Embryonic facial prominence (tissue), 1 donor: Measurements from ENCODE around the gene KRTAP10-2.

Experiments used
- DNase-seq: peaks from one replicate; pipeline ENCODE4 v3.0.0-alpha.2; 2016; ENCODE audit errors: extremely low spot score

KRTAP10-2 gene

GRCh38 chr21:44539991-44540666 is 11.2 kb downstream of the KRTAP10-2 start, which contains the start of gene KRTAP10-1:
Gene KRTAP10-1 (minus strand): TSS chr21:44540195. CDS start chr21:44540150, 45 bp downstream.
- DNase-seq = no peak

DNA sequence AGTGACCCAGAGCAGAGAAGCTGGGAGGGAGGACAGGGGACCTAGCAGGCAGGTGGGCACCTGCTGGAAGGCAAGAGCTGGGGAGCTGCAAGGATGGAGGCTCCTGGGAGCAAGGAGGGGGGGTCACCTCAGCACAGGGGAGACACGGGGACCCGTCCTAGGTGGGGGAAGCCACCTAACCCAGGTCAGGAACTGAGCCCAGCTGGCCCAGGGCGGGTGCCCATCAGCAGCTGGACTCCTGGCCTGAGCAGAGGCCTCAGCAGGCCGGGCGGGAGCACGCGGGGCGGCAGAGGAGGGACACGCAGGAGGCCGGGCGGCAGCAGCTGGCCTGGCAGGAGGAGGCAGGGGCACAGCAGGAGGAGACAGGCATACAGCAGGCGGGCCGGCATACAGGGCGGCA is 12.3 kb downstream of the KRTAP10-2 start:
- no peak for DNase-seq

DNA sequence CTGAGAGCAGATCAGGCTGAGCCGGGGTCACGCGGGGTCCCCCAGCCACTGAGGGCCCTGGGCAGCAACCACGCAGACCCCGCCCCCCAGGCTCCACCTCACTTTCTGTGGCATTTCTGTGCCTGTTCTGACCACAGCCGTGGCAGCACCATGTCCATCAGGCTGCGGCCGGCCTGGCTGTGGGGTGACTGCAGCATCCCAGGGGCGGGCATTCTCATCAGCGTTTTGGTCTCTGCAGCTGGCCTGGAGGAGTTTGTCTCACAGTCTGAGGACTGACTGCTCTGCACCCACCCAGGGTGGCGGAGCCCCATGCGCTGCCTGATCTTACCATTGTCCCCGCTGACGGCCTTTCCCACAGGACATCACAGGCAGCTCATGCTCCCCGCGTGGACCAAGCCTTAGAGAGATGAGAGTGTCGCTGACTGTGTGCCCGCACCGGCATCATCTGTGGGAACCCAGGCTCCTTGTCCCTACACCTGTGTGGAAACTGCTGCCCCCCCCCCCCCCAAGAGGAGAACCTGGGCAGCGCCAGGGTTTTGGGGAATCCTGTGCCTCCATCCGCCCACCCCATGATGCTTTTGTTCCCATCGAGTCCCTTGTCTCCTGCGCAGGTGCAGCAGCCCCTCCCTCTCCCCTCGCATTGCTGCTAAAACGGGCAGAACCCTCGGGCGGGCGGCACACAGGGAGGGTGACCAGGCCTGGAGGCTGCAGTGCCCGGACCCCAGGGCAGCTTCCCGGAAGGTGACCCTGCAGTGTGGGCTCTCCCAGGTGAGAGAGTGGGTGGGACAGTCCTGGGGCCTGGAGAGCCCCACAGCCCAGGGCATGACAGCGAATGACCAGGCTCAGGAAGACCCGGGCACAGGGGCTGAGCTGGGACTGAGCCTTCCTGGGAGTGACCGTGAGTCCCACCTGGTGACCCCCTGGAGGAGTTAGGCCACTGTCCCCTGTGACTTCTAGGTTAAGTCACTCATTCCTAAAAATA is 13.1 kb downstream of the KRTAP10-2 start:
- DNase-seq = no peak

GRCh38 chr21:44535963-44536362 is 15.3 kb downstream of the KRTAP10-2 start:
- no peak for DNase-seq

DNA sequence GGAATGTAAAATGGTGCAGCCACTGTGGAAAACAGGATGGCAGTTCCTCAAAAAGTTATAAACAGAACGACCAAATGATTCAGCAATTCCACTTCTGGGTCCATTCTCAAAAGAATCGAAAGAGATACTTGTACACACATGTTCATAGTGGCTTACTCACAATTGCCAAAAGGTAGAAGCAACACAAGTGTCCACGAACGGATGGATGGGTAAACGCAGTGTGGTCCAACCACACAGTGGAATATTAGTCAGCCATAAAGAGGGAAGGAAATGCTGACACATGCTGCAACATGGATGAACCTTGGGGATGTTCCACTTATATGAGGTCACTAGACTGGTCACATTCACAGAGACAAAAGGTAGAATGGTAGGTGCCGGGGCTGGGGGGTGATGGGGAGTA is 16.6 kb downstream of the KRTAP10-2 start:
- no peak for DNase-seq

DNA sequence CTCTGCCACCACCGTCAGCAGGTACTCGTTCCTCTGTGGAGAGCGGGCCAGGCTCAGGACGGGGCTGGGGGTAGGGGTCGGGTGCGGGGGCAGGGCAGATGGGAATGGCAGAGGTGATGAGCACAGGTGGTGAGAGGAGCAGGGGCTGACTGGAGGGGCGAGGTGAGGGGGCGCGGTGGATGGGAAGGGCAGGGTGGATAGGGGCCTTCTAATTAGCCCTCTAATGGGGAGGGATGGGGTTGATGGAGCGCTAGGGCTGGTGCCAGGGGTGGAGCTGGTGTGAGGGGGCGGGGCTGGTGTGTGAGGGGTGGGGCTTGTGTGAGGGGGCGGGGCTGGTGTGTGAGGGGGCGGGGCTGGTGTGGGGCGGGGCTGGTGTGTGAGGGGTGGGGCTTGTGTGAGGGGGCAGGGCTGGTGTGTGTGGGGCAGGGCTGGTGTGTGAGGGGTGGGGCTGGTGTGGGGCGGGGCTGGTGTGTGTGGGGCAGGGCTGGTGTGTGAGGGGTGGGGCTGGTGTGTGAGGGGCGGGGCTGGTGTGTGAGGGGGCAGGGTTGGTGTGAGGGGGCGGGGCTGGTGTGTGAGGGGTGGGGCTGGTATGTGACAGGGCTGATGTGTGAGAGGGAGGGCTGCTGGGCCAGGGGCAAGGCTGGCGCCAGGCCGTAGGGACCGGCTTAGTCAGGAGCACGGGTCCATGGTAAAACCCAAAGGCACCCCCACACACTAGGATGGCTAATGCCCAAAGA is 17.2 kb downstream of the KRTAP10-2 start:
- DNase-seq = no peak

DNA sequence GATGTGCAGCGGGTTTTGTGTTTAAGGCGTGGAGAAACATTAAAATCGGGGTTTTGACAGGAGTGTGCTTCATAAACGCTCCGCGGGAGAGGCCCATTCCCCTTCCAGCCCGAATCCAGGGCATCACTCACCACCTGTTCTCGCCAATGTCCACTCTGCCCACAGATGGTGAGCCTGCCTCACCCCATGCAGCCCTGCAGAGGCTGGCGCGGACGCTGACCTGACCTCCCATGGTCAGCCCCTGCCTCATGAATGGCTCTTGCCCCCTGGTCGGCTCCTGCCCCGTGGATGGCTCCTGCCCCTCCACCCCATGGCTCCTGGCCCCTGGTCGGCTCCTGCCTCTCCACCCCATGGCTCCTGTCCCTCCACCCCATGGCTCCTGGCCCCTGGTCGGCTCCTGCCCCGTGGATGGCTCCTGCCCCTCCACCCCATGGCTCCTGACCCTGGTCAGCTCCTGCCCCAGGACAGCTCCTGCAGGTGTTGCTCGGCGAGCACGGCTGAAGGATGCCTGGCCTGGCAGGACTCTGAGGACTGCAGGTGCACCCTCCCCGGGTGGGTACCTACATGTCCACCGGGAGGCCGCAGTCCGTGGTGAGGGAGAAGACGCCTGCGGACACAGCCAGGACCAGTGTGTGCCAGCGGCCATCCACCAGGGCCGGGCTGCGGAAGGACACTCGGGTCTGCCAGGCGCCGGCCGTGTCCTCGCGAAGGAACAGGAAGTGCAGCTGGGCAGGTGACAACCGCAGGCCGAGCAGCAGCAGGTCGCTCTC is 18.0 kb downstream of the KRTAP10-2 start:
- DNase-seq = no peak

GRCh38 chr21:44532712-44533111 is 18.6 kb downstream of the KRTAP10-2 start:
- no peak for DNase-seq

DNA sequence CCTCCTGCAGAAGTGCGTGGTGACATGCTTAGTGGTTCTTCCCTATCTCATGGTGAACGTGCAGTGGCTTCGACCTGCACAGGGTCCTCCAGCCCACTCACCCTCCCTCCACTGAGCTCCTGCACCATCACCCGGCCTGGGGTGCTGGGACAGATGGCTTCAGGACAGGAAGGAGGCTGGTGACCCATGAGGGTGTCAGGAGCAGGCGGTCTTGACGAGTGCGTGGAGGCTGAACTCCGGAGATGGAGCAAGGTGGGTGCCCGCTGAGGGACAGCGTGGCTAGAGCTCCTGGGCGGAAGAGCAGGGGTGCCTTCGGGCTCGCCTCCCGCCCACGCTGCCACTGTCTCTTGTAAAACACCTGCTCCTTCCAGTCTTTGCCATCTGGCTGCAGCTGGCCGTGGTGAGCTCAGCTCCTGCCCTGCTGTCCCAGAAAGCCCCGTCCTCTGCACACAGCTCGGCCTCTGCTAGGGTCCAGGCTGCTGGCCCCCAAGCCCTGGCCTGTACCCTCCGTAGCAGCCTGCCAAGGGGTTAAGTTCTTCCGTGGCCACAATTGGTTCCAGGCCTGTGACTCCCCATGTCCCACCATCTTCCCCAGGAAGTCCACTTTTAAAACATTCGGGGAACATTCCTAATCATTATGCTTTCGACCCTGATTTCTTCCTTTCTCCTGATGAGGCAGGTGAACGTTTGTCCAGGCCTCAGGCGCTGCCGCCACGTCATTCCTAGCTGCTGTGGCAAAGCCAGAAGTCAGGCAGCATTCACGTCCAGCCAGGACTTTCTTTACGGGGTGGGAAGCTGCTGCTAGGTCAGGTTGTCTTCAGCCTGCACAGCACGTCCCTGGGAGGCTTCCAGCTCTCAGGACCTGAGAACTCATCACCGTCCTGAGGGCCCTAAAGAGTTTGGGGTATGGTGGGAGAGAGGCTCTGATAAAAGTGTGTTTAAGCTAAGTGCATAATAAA is 19.4 kb downstream of the KRTAP10-2 start:
- no peak for DNase-seq

- DNase-seq = no peak
Observed at GRCh38 chr21:44530903-44531605, 20.3 kb downstream of the KRTAP10-2 start.

GRCh38 chr21:44530221-44530902 is 20.9 kb downstream of the KRTAP10-2 start:
- no peak for DNase-seq

DNA sequence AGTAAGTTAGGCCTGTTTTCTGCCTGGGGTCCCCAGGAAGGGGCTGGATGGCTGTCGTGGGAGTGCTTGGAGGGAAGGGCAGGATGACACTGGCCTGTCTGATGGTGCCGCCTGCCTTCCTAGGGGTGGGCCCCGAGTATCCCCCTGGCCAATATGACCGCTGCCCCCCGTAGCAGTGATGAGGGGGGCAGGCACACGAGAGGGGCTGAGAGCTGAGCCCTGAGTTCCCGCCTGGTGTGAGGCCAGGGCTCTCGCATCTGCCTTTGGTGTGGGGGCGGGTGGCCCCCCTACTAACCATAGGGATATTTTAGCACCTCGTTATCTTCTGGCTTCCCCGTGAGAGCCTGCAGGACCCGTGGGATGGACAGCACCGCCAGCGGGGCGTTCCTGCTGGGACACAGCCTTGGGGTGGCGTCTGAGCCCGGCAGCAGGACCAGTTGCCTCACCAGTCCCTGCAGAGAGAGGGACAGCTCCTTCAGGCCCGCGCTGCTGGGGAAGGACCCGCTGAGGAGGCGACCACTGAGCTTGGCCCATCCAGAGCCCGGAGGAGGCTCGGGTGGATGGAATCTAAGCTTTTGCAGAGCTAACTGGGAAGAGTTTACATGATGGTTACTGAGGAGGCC is 21.7 kb downstream of the KRTAP10-2 start:
- no peak for DNase-seq

DNA sequence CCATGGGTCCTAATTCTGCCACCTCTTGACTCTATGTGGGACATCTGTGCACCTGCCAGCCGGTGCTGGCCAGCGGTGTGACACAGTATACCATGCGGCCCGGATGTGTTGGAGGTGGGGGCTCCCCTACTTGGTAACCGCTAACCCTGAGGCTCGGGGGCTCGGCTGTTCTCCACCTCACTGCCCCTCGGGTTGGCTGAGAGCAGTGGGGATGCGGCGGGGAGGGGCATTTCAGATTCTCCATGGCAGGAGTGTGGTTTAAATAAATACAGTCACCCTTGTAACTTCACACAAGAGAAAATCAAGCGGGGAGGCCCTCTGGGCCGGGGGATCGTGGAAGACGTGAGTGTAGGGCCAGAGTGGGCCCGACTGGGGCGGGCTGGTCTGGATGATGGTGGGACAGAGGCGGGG is 22.3 kb downstream of the KRTAP10-2 start:
- no peak for DNase-seq

DNA sequence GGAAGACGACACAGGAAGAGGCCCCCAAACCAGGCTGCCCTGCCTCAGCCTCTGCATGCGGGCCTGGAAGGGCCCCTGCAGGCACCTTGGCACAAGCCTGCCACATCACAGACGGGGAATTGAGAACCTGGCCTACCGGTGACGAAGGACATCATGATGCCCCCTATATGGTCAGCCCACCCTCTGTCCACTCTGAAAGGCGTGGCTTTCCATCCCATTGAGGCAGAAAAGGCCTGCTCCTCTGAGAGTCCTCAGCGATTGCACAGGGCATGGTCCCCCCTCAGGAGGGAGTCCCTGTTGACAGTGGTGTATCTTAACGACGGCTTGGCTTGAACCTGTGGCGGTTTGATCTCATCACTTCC is 22.7 kb downstream of the KRTAP10-2 start:
- no peak for DNase-seq

DNA sequence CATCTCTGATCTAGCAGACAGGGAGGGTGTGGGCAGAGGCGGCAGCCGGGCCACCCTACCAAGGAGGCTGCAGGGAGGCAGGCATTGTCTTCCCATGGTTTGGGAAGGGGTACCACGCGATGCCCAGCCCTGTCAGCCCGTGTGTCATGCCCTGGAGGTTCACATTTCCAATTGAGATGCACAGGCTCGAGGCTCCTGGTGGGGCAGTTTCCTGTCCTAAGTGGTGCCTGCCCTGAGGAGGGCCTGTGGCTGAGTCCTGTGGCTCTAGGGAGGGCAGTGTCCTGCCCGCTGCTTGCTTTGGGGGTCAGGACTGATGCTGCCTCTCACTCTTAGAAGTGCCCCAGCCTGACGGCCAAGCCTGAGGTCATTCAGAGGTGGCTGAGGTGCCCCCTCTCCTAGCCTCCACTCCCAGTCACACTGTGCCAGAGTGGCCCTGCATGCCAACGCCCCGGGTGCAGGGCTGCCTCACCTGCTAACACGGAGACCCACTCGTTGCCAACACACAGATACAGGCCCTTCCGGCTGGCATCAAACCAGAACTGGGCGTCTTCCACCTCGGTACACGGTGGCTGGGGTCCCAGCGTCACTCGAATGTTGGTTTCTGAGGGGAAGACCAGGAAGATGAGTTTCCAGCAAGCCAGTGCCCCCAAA is 23.2 kb downstream of the KRTAP10-2 start:
- no peak for DNase-seq

- DNase-seq = no peak
Observed at GRCh38 chr21:44527156-44527982, 23.9 kb downstream of the KRTAP10-2 start.
